A549 (cell line): ENCODE measurements around the gene WDR5B. TPM values are rescaled to one million over a fixed set of nuclear protein-coding genes. Genes with fewer than 3 reads are reported as not detected.

Experiments used
- ATAC-seq, 2 experiments: fragments of 200-7000 bp in 1 of 2; fragments of >200 bp in 1 of 2; cut with Nextera tagmentation in 1 of 2; cut with Tn5 transposase in 1 of 2; 3 replicates each; pipeline versions ENCODE4 v1.8.0 to v1.9.1; 2018 to 2020; ENCODE audit warnings: mild to moderate bottlenecking in 1 of 2, moderate library complexity in 1 of 2
- CTCF ChIA-PET: fragments of 300-600 bp; sonication (Branson Sonifier 250); formaldehyde crosslinking; extraction: SDS; loops from one replicate; lab custom pipeline; 2021; ENCODE audit warnings: antibody characterized with exemption, inconsistent platforms; lab: Yijun Ruan, JAX
- POLR2A ChIA-PET: fragments of 350-600 bp; formaldehyde crosslinking; extraction: SDS; loops from one replicate; lab custom pipeline; 2021; ENCODE audit warnings: antibody characterized with exemption, inconsistent platforms; lab: Yijun Ruan, JAX
- DNase-seq, 2 experiments: peaks; one replicate each; pipeline versions ENCODE4 v3.0.0 to v3.0.0-alpha.2; 2011 to 2016; ENCODE audit warnings: low read depth in 1 of 2, low spot score in 1 of 2
- FAIRE-seq: peaks from 2 replicates; lab custom pipeline; 2011; peaks lifted over from hg19 to GRCh38; lab: Jason Lieb, UNC
- H3K27ac ChIP-seq, 2 experiments: fragments of >200 bp; sonication (Bioruptor Twin); formaldehyde crosslinking; 3 replicates each; pipeline ENCODE4 v1.5.1; 2016 to 2017
- H3K4me1 ChIP-seq: fragments of >200 bp; sonication (Bioruptor Twin); formaldehyde crosslinking; 3 replicates; pipeline ENCODE4 v1.6.1; 2016
- H3K4me2 ChIP-seq: fragments of >200 bp; sonication (Bioruptor Twin); formaldehyde crosslinking; 3 replicates; pipeline ENCODE4 v1.6.1; 2016
- H3K4me3 ChIP-seq: fragments of >200 bp; sonication (Bioruptor Twin); formaldehyde crosslinking; 3 replicates; pipeline ENCODE4 v1.5.1; 2016
- H3K9me3 ChIP-seq: fragments of >200 bp; sonication (Bioruptor Twin); formaldehyde crosslinking; 3 replicates; pipeline ENCODE4 v1.6.1; 2016
- BHLHE40 ChIP-seq: IDR thresholded peaks from 2 replicates; pipeline ENCODE4 v1.6.1; 2012; ENCODE audit warnings: low read depth, low read length, inconsistent platforms
- CHD2 ChIP-seq: fragments of 150-350 bp; IDR thresholded peaks from 2 replicates; pipeline ENCODE4 v1.6.1; 2014; ENCODE audit warnings: low read length; ENCODE audit not compliant: partially characterized antibody
- EHF ChIP-seq: fragments of 250-450 bp; sonication (Bioruptor Pico); IDR thresholded peaks from 2 replicates; pipeline ENCODE4 v1.5.0; 2020; ENCODE audit warnings: mild to moderate bottlenecking
- EP300 ChIP-seq, 2 experiments: fragments of >200 bp; sonication (Bioruptor Twin); formaldehyde crosslinking; IDR thresholded peaks; 2 replicates in 1 of 2; 3 replicates in 1 of 2; pipeline ENCODE4 v1.6.1; 2016 to 2017
- ESRRA ChIP-seq: fragments of 150-350 bp; IDR thresholded peaks from 2 replicates; pipeline ENCODE4 v1.6.1; 2014; ENCODE audit warnings: mild to moderate bottlenecking, low read length, borderline replicate concordance
- FOSB ChIP-seq: fragments of 250-450 bp; sonication (Bioruptor Pico); IDR thresholded peaks from 2 replicates; pipeline ENCODE4 v1.5.0; 2020; ENCODE audit warnings: mild to moderate bottlenecking, moderate library complexity
- FOSL2 ChIP-seq, 2 experiments: fragments of 450-650 bp in 1 of 2; fragments of >200 bp in 1 of 2; sonication (Bioruptor Twin) in 1 of 2; formaldehyde crosslinking; IDR thresholded peaks; 2 replicates each; pipeline versions ENCODE4 v1.5.0 to v1.6.1; 2016 to 2020; ENCODE audit warnings: mild to moderate bottlenecking in 1 of 2, moderate library complexity in 1 of 2
- HEYL ChIP-seq: fragments of 250-450 bp; sonication (Bioruptor Pico); IDR thresholded peaks from 2 replicates; pipeline ENCODE4 v1.8.0; 2021; ENCODE audit warnings: mild to moderate bottlenecking, moderate library complexity
- HOXB13 ChIP-seq: fragments of 250-450 bp; sonication (Bioruptor Pico); IDR thresholded peaks from 2 replicates; pipeline ENCODE4 v1.5.0; 2020; ENCODE audit warnings: low read depth, mild to moderate bottlenecking, moderate library complexity
- HOXB5 ChIP-seq: fragments of 250-450 bp; sonication (Bioruptor Pico); IDR thresholded peaks from 2 replicates; pipeline ENCODE4 v1.5.0; 2020; ENCODE audit warnings: mild to moderate bottlenecking, moderate library complexity
- MAFK ChIP-seq: fragments of 450-650 bp; IDR thresholded peaks from 2 replicates; pipeline ENCODE4 v1.6.1; 2014; ENCODE audit not compliant: partially characterized antibody
- MAX ChIP-seq: IDR thresholded peaks from 2 replicates; pipeline ENCODE4 v1.6.1; 2012
- MAZ ChIP-seq: fragments of 150-350 bp; IDR thresholded peaks from 2 replicates; pipeline ENCODE4 v1.6.1; 2014; ENCODE audit warnings: antibody characterized with exemption, low read depth, low read length, borderline replicate concordance
- NFE2L2 ChIP-seq: fragments of 150-350 bp; conservative IDR thresholded peaks from 2 replicates; pipeline ENCODE4 v1.6.1; 2014; ENCODE audit warnings: low read length
- RAD21 ChIP-seq, 2 experiments: fragments of >200 bp in 1 of 2; sonication (Bioruptor Twin) in 1 of 2; formaldehyde crosslinking in 1 of 2; IDR thresholded peaks in 1 of 2; conservative IDR thresholded peaks in 1 of 2; 2 replicates in 1 of 2; 3 replicates in 1 of 2; pipeline ENCODE4 v1.6.1; 2012 to 2018; ENCODE audit warnings: inconsistent platforms in 1 of 2
- RFX5 ChIP-seq: fragments of 450-650 bp; IDR thresholded peaks from 2 replicates; pipeline ENCODE4 v1.7.1; 2014; ENCODE audit warnings: antibody characterized with exemption, mild to moderate bottlenecking, moderate library complexity
- SMC3 ChIP-seq: fragments of >200 bp; sonication (Bioruptor Twin); formaldehyde crosslinking; IDR thresholded peaks from 3 replicates; pipeline ENCODE4 v1.6.1; 2018; ENCODE audit warnings: inconsistent platforms
- TFCP2L1 ChIP-seq: fragments of 250-450 bp; sonication (Bioruptor Pico); IDR thresholded peaks from 2 replicates; pipeline ENCODE4 v1.5.0; 2021; ENCODE audit warnings: mild to moderate bottlenecking
- TP53 ChIP-seq: fragments of 250-450 bp; sonication (Bioruptor Pico); IDR thresholded peaks from 2 replicates; pipeline ENCODE4 v1.5.0; 2021; ENCODE audit warnings: mild to moderate bottlenecking, moderate library complexity
- USF2 ChIP-seq: fragments of 450-650 bp; IDR thresholded peaks from 2 replicates; pipeline ENCODE4 v1.6.1; 2014; ENCODE audit warnings: antibody characterized with exemption
- WGBS: methylation state at CpG from one replicate; pipeline ENCODE4 v1.1.6; 2017; ENCODE audit errors: missing lambda C conversion rate; 5-methylcytosine and 5-hydroxymethylcytosine counted together
- polyA plus RNA-seq, 4 experiments: library from polyadenylated mRNA; depleted of rRNA in 3 of 4; stranded (reverse); fragments of >200 nt; fragmentation: RNase III in 1 of 4; extraction: RNeasy Plus Mini Kit Qiagen cat#74134 plus additional on column Dnase treatment in 1 of 4; gene quantifications; 2 replicates in 3 of 4; 3 replicates in 1 of 4; pipeline ENCODE4 v1.2.3, GENCODE V29; 2011 to 2017
- TF ChIP-seq, protein P1 (sequence below): IDR thresholded peaks from 2 replicates; pipeline ENCODE4 v1.6.1; 2012; ENCODE audit warnings: low read depth, borderline replicate concordance

Gene WDR5B
- polyA plus RNA-seq, 2 of the 4 experiments (the other 2 are of a cell fraction): 5.9 to 10.2 TPM

GRCh38 chr3:122377975-122378374, 37.9 kb downstream of the WDR5B start:
- H3K9me3 ChIP-seq: no peaks in the 10 kb centered on the region
- H3K4me1 ChIP-seq: peaks cover 9% of the 10 kb centered on the region; the same call in 2 of the 3 replicates
- no peak for FAIRE-seq
- TF ChIP-seq HOXB13 (CRISPR knock-in tag) (no peak), CHD2 (no peak), RAD21 (conservative IDR thresholded peaks at IDR 0.05 in 1 of 2, IDR thresholded peaks at IDR 0.05 in 1 of 2) (no peak), TFCP2L1 (CRISPR knock-in tag) (no peak)
- no peak overlapping the region for H3K4me2 ChIP-seq
- CTCF ChIA-PET: no interaction called here
- 75% methylated on average over 4 of the region's 4 CpGs for WGBS
- H3K4me3 ChIP-seq: no peak overlapping the region
- no peak for DNase-seq
- ATAC-seq: no peak
- H3K27ac ChIP-seq: no peak overlapping the region
- POLR2A ChIA-PET: no interaction called here

DNA sequence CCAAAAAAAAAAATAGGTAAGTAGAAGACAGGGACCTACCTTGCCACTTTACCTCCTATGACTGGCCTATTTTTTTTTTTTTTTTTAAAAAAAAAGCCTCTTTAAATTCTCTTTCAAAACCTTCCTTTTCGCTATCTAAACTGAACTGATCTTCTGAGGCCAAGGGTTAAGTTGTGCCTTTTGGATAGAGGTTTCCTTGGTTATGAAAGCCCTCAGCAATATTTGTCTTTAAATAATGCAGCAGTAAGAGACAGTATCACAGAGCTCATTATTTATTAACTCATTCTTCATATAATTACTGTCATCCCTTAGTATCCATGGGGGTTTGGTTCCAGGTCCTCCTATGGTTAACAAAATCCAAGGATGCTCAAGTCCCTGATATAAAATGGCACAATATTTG, 41.8 kb downstream of the WDR5B start:
- 90% methylated on average over 1 of the region's 1 CpG for WGBS
- CTCF ChIA-PET: no interaction called here
- DNase-seq (no peak), FAIRE-seq (no peak), ATAC-seq (no peak)
- TF ChIP-seq HOXB5 (CRISPR knock-in tag): no peak
- TF ChIP-seq, protein P1, sequence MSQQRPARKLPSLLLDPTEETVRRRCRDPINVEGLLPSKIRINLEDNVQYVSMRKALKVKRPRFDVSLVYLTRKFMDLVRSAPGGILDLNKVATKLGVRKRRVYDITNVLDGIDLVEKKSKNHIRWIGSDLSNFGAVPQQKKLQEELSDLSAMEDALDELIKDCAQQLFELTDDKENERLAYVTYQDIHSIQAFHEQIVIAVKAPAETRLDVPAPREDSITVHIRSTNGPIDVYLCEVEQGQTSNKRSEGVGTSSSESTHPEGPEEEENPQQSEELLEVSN: no peak
- no peak for TF ChIP-seq USF2
- TF ChIP-seq HEYL (CRISPR knock-in tag): no peak
- TF ChIP-seq EHF (CRISPR knock-in tag): no peak
- TF ChIP-seq TP53 (CRISPR knock-in tag): no peak
- no peak for TF ChIP-seq RAD21 (conservative IDR thresholded peaks at IDR 0.05 in 1 of 2, IDR thresholded peaks at IDR 0.05 in 1 of 2)
- TF ChIP-seq BHLHE40: no peak
- no peak for TF ChIP-seq FOSB (CRISPR knock-in tag)
- TF ChIP-seq ESRRA: no peak
- TF ChIP-seq MAX: no peak
- no peak for TF ChIP-seq MAZ
- TF ChIP-seq SMC3: no peak
- TF ChIP-seq RFX5: no peak
- TF ChIP-seq NFE2L2: no peak
- POLR2A ChIA-PET: no interaction called here
- Histone ChIP-seq H3K4me2 (no peak overlapping the region), H3K4me1 (no peaks in the 10 kb centered on the region), H3K4me3 (no peak overlapping the region), H3K9me3 (no peaks in the 10 kb centered on the region), H3K27ac (no peak overlapping the region)

DNA sequence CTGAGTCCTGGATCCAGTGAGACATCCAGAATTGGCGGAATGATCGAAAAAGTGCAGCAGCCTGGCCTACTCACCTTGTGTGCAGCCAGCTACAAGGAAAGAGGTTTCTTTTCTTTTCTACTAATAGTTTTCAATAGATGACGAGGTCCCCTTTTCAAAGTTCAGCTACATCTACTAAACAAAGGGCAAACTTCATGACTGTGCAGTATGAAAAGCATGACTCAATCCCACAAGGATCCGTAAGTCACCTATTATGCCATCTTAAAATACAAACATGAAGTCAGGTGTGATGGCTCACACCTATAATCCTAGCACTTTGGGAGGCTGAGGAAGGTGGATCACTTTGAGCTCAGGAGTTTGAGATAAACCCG, 49.5 kb downstream of the WDR5B start:
- POLR2A ChIA-PET: interaction anchor here (1.0 kb wide), 1 partner anchor 18 kb away, joined by 4 read pairs; no protein-coding TSS in a partner anchor
- Histone ChIP-seq H3K4me1 (peaks cover 28% of the 10 kb centered on the region), H3K4me2 (peak overlapping the region; percentile 69), H3K9me3 (no peaks in the 10 kb centered on the region), H3K27ac (peak overlapping the region; percentile 64 to 83), H3K4me3 (peak overlapping the region; percentile 6; the same call in 1 of the 3 replicates)
- DNase-seq (peak in 1 of 2 experiments; percentile 25), ATAC-seq (no peak; a peak in 1 of 6 replicates), FAIRE-seq (no peak)
- WGBS: 64% methylated on average over 5 of the region's 5 CpGs
- no peak for TF ChIP-seq EP300 (IDR thresholded peaks at IDR 0.05)
- TF ChIP-seq MAFK: peak; percentile 49
- no peak for TF ChIP-seq FOSL2 (IDR thresholded peaks at IDR 0.05)
- TF ChIP-seq FOSL2 (CRISPR knock-in tag; IDR thresholded peaks at IDR 0.05): peak; percentile 42; the same call in 1 of the 2 replicates
- CTCF ChIA-PET: interaction anchor here (0.7 to 1.6 kb wide), 3 partner anchors 10 to 27 kb away, joined by 4 read pairs; partner anchors contain the start of gene MIX23
